Measurements from ENCODE around the gene KAT7. TPM values are rescaled to one million over a fixed set of nuclear protein-coding genes. Genes with fewer than 3 reads are reported as not detected.

Gene KAT7
- total RNA-seq, 1 donor from 2014 or later: 72.0 TPM

GRCh38 chr17:49783071-49783715 is 5.3 kb upstream of the KAT7 start:
- no peaks in the 10 kb centered on the region for H3K9me3 Mint-ChIP-seq (ENCODE audit: low read depth)
- no peak overlapping the region for H3K27ac Mint-ChIP-seq
- no peak overlapping the region for H3K4me3 Mint-ChIP-seq (ENCODE audit: low read depth)

GRCh38 chr17:49783791-49784190 is 4.7 kb upstream of the KAT7 start:
- Mint-ChIP-seq H3K4me3 (ENCODE audit: low read depth) (no peak overlapping the region), H3K9me3 (ENCODE audit: low read depth) (no peaks in the 10 kb centered on the region), H3K36me3 (ENCODE audit: insufficient read depth) (no peaks in the 10 kb centered on the region), H3K27ac (no peak overlapping the region), H3K27me3 (peaks cover 4% of the 10 kb centered on the region), H3K4me1 (ENCODE audit: low read depth) (peaks cover 9% of the 10 kb centered on the region)
- no peak for TF ChIP-seq CTCF (IDR thresholded peaks at IDR 0.05; ENCODE audit: unreplicated experiment)
- DNase-seq (ENCODE audit: low spot score, unreplicated experiment): no peak

More at GRCh38 chr17:49783071-49783715, 5.3 kb upstream of the KAT7 start:
- DNase-seq (ENCODE audit: low spot score, unreplicated experiment): no peak
- peaks cover 7% of the 10 kb centered on the region for H3K27me3 Mint-ChIP-seq
- no peaks in the 10 kb centered on the region for H3K36me3 Mint-ChIP-seq (ENCODE audit: insufficient read depth)
- peaks cover 7% of the 10 kb centered on the region for H3K4me1 Mint-ChIP-seq (ENCODE audit: low read depth)
- TF ChIP-seq CTCF (IDR thresholded peaks at IDR 0.05; ENCODE audit: unreplicated experiment): no peak

GRCh38 chr17:49784636-49785035 is 3.8 kb upstream of the KAT7 start:
- H3K27ac Mint-ChIP-seq: no peak overlapping the region

GRCh38 chr17:49787884-49788477 is 500 bp upstream of the KAT7 start:
- Mint-ChIP-seq H3K36me3 (ENCODE audit: insufficient read depth) (peaks cover 8% of the 10 kb centered on the region), H3K4me1 (ENCODE audit: low read depth) (peaks cover 20% of the 10 kb centered on the region), H3K9me3 (ENCODE audit: low read depth) (no peaks in the 10 kb centered on the region), H3K27me3 (peaks cover 2% of the 10 kb centered on the region), H3K4me3 (ENCODE audit: low read depth) (peak overlapping the region; percentile 96), H3K27ac (peak overlapping the region; percentile 99)
- TF ChIP-seq CTCF (IDR thresholded peaks at IDR 0.05; ENCODE audit: unreplicated experiment): no peak
- DNase-seq (ENCODE audit: low spot score, unreplicated experiment): no peak

More at GRCh38 chr17:49784636-49785035, 3.8 kb upstream of the KAT7 start:
- no peaks in the 10 kb centered on the region for H3K9me3 Mint-ChIP-seq (ENCODE audit: low read depth)
- TF ChIP-seq CTCF (IDR thresholded peaks at IDR 0.05; ENCODE audit: unreplicated experiment): no peak
- peaks cover 1% of the 10 kb centered on the region for H3K36me3 Mint-ChIP-seq (ENCODE audit: insufficient read depth)
- H3K4me3 Mint-ChIP-seq (ENCODE audit: low read depth): no peak overlapping the region
- H3K27me3 Mint-ChIP-seq: peaks cover 2% of the 10 kb centered on the region
- H3K4me1 Mint-ChIP-seq (ENCODE audit: low read depth): peaks cover 14% of the 10 kb centered on the region
- no peak for DNase-seq (ENCODE audit: low spot score, unreplicated experiment)

- no peaks in the 10 kb centered on the region for H3K9me3 Mint-ChIP-seq (ENCODE audit: low read depth)
- H3K4me1 Mint-ChIP-seq (ENCODE audit: low read depth): peaks cover 20% of the 10 kb centered on the region
- no peak for TF ChIP-seq CTCF (IDR thresholded peaks at IDR 0.05; ENCODE audit: unreplicated experiment)
- H3K36me3 Mint-ChIP-seq (ENCODE audit: insufficient read depth): peaks cover 10% of the 10 kb centered on the region
- H3K4me3 Mint-ChIP-seq (ENCODE audit: low read depth): peak overlapping the region; percentile 96
- peak overlapping the region; percentile 99 for H3K27ac Mint-ChIP-seq
- H3K27me3 Mint-ChIP-seq: peaks cover 2% of the 10 kb centered on the region
- no peak for DNase-seq (ENCODE audit: low spot score, unreplicated experiment)
Observed at GRCh38 chr17:49789243-49789578, 730 bp downstream of the KAT7 start.
